Measurements from ENCODE around the gene FAM83C.

DNA sequence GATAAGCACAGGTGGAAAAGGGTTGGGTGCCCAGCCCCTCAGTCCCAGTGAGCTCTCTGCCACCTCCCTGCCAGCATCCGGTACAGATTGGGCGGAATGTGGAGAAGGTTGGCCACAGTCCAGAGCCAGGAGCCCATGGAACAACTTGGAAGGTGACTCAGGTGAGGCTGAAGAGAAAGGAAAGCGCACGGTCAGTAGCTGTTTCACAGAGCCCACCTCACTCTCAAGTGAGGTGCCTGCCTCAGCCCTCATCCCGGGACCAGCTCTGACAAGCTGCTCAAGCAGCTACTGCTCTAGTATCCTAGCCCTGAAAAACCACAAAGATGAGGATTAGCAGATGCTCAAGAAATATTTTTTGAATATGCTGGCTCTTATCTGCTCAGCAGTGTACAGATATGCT, 13.2 kb downstream of the FAM83C start:
- TF ChIP-seq JUND (IDR thresholded peaks at IDR 0.05): no peak
- TF ChIP-seq, protein P1, sequence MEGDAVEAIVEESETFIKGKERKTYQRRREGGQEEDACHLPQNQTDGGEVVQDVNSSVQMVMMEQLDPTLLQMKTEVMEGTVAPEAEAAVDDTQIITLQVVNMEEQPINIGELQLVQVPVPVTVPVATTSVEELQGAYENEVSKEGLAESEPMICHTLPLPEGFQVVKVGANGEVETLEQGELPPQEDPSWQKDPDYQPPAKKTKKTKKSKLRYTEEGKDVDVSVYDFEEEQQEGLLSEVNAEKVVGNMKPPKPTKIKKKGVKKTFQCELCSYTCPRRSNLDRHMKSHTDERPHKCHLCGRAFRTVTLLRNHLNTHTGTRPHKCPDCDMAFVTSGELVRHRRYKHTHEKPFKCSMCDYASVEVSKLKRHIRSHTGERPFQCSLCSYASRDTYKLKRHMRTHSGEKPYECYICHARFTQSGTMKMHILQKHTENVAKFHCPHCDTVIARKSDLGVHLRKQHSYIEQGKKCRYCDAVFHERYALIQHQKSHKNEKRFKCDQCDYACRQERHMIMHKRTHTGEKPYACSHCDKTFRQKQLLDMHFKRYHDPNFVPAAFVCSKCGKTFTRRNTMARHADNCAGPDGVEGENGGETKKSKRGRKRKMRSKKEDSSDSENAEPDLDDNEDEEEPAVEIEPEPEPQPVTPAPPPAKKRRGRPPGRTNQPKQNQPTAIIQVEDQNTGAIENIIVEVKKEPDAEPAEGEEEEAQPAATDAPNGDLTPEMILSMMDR (IDR thresholded peaks at IDR 0.05 in 2 of 3, conservative IDR thresholded peaks at IDR 0.05 in 1 of 3; ENCODE audit: borderline replicate concordance in 1 of 3, insufficient read depth in 1 of 3, low read depth in 2 of 3, low read length in 2 of 3): no peak
- TF ChIP-seq SRF (IDR thresholded peaks at IDR 0.05; ENCODE audit: low read depth): no peak
- TF ChIP-seq POLR2A (IDR thresholded peaks at IDR 0.05; ENCODE audit: borderline replicate concordance, extremely low read depth, insufficient read depth, insufficient read length): no peak
- no peak for TF ChIP-seq MAX (IDR thresholded peaks at IDR 0.05)
